ENCODE results near the gene NAA11.

NAA11 gene

GRCh38 chr4:79325864-79326328, at the start of gene NAA11:
Gene NAA11, minus strand, starts transcription at chr4:79326061. Its CDS starts 184 bp downstream, at chr4:79325877.
- DNase-seq (ENCODE audit: low read depth in 2 of 2), result no peak

GRCh38 chr4:79370026-79370425, 44.2 kb upstream of the NAA11 start:
- no peak for DNase-seq (ENCODE audit: low read depth in 2 of 2)

GRCh38 chr4:79367096-79367495, 41.2 kb upstream of the NAA11 start:
- DNase-seq (ENCODE audit: low read depth in 2 of 2), result no peak

GRCh38 chr4:79366422-79366821, 40.6 kb upstream of the NAA11 start:
- DNase-seq (ENCODE audit: low read depth in 2 of 2), result no peak

- no peak for DNase-seq (ENCODE audit: low read depth in 2 of 2)
Measured at GRCh38 chr4:79364061-79364460, 38.2 kb upstream of the NAA11 start.

GRCh38 chr4:79362626-79363025, 36.8 kb upstream of the NAA11 start:
- DNase-seq (ENCODE audit: low read depth in 2 of 2), result no peak

GRCh38 chr4:79360006-79360405, 34.1 kb upstream of the NAA11 start:
- DNase-seq (ENCODE audit: low read depth in 2 of 2), result no peak

- no peak for DNase-seq (ENCODE audit: low read depth in 2 of 2)
Measured at GRCh38 chr4:79358438-79358837, 32.6 kb upstream of the NAA11 start.

- DNase-seq (ENCODE audit: low read depth in 2 of 2), result no peak
Measured at GRCh38 chr4:79357365-79357764, 31.5 kb upstream of the NAA11 start.

- DNase-seq (ENCODE audit: low read depth in 2 of 2), result no peak
Measured at GRCh38 chr4:79353075-79353474, 27.2 kb upstream of the NAA11 start.

GRCh38 chr4:79348405-79348804, 22.5 kb upstream of the NAA11 start:
- no peak for DNase-seq (ENCODE audit: low read depth in 2 of 2)

GRCh38 chr4:79341893-79342653, 16.2 kb upstream of the NAA11 start:
- no peak for DNase-seq (ENCODE audit: low read depth in 2 of 2)

GRCh38 chr4:79340568-79340967, 14.7 kb upstream of the NAA11 start:
- no peak for DNase-seq (ENCODE audit: low read depth in 2 of 2)

GRCh38 chr4:79338148-79338547, 12.3 kb upstream of the NAA11 start:
- no peak for DNase-seq (ENCODE audit: low read depth in 2 of 2)

- no peak for DNase-seq (ENCODE audit: low read depth in 2 of 2)
Measured at GRCh38 chr4:79334783-79335182, 8.9 kb upstream of the NAA11 start.

- DNase-seq (ENCODE audit: low read depth in 2 of 2), result no peak
Measured at GRCh38 chr4:79334341-79334740, 8.5 kb upstream of the NAA11 start.

- DNase-seq (ENCODE audit: low read depth in 2 of 2), result no peak
Measured at GRCh38 chr4:79331126-79331876, 5.4 kb upstream of the NAA11 start.

- DNase-seq (ENCODE audit: low read depth in 2 of 2), result no peak
Measured at GRCh38 chr4:79330720-79331119, 4.9 kb upstream of the NAA11 start.

- DNase-seq (ENCODE audit: low read depth in 2 of 2), result no peak
Measured at GRCh38 chr4:79325436-79325835, 425 bp downstream of the NAA11 start.

- no peak for DNase-seq (ENCODE audit: low read depth in 2 of 2)
Measured at GRCh38 chr4:79319975-79320374, 5.9 kb downstream of the NAA11 start.

- no peak for DNase-seq (ENCODE audit: low read depth in 2 of 2)
Measured at GRCh38 chr4:79317711-79318110, 8.2 kb downstream of the NAA11 start.

- no peak for DNase-seq (ENCODE audit: low read depth in 2 of 2)
Measured at GRCh38 chr4:79315891-79316290, 10.0 kb downstream of the NAA11 start.

GRCh38 chr4:79311279-79311678, 14.6 kb downstream of the NAA11 start:
- DNase-seq (ENCODE audit: low read depth in 2 of 2), result no peak
